ENCODE data around the gene HDAC4.

The HDAC4 gene

DNA sequence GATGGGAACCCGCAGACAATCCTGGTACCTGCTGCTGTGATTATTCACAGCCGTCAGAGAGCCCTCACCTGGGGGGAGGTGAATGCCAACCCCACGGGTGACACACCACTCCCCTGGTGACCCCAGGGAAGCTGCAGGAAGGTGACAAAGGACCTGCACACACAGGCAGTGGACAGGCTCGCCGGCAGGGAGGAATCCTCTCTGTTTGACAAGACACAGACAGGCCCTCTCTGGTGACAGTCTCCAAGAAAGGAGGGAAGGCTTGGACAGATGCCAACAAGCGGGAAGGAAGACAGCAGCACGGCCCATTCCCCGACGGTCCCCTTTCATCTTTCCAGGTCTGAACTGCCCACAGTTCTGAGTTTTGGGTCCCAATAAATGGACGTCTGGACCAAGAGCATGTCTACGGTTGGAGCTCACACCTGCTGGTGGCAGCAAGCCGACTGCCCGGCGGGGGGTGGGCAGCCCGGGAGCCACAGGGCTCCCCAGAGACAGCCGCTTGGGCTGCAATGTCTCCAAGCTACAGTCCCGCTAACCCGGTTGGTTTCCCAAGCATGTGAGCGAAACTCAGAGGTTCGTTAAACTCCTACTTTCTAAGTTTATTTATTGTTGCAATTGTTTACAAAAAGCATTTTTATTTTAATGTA lies 31.8 kb downstream of the HDAC4 start:
- no peak for DNase-seq

DNA sequence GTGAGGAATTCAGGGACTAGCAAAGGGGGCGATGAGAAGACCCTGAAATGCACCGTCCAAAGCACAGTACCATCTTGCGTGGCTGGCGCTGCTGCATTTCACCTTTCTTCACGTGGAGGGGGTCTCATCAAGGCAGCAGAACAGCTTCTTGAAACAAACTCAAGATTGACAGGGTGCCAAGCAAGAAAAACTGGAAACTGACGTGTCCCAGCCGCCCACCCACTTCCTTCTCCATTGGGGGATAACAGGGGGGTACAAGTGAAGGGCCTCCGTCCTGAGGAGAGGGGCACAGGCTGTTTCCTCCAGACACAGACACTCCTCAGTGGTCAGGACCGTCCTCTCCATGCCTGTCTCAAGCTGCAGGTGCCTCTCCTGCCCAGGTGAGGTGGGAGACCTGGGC lies 32.5 kb downstream of the HDAC4 start:
- no peak for DNase-seq

DNA sequence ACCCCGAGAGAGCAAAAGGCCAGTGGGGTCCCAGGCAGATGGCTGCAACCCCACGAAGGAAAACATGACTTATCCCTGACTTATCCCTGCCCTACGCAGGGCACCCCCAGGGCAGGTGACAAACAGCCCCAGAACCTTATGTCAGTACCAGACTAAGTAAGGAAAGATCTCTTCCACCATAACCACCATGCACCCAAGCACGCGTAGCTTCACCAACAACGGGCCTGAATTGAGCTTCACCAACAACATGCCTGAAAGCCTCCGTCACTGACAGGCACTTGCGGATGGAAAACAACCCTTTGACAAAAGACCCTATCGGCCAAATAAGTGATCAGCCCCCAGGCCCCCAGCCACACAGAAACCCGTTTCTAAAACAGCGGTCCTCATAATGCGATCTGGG lies 34.1 kb downstream of the HDAC4 start:
- DNase-seq: no peak

DNA sequence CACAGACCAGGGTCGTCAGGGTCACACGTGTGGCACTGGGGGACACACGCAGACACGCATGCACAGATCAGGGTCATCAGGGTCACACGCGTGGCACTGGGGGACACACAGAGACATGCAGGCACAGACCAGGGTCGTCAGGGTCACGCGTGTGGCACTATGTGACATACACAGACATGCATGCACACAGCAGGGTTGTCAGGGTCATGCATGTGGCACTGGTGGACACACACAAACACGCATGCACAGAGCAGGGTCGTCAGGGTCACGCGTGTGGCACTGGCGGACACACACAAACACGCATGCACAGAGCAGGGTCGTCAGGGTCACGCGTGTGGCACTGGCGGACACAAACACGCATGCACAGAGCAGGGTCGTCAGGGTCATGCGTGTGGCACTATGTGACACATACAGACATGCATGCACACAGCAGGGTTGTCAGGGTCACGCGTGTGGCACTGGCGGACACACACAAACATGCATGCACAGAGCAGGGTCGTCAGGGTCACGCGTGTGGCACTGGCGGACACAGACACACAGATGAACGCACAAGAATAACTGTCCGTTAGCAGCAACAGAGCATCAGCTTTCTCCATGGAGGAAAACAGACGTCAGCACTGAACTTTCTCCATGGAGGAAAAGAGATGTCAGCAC lies 34.9 kb downstream of the HDAC4 start:
- no peak for DNase-seq

DNA sequence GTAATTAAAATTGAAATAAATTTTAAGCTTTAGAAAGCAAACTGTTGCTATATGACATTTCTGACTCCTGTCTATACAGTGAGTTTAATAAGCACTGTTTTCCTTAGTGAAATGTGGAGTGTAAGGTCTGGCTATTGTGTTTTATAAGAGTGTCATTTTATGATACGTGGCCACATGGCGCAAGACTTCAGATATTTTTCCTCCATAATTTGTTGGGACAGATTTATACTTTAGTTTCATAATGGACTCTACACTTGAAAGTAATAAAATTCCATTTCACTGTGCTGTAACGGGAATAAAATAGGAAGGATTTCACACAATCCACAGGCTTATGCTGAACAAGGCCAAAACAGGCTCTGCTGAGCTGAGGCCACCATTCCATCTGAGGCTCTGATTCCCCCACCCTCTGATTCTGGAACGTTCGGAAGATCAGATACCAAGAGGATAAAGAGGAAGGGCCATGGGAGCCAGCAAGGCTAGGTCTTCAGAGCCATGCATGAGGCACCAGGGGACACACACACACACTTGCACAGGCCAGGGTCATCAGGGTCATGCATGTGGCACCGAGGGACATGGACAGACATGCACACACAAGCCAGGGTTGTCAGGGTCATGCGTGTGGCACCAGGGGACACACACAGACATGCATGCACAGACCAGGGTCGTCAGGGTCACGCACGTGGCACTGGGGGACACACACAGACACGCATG lies 35.6 kb downstream of the HDAC4 start:
- no peak for DNase-seq

DNA sequence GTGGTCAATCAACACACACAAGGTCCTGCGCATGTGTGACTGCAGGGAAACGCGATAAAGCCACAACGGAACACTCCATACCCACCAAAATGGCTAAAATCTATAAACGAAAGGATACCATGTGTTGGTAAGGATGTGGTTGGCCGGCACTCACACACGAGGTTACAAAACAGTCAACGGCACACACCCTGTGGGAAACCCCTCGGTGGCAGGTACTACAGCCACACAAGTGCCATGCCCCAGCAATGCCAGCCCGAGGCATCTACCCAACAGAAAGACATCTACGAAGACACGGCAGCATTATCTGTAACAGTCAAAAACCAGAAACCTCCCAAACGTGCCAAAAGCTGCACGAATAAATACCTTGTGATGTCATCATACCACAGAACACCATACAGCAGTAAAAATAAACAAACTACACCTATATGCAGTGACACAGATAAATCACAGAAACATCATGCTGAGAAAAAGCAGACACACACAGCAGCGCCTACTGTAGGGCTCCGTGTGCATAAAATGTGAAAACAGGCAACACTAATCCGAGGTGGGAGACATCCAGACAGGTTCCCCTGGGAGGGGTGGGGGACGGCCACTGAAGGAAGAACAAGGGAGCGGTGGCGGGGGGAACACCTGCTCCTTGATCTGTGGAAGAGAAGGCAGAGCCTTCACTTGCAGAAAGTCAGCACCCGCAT lies 36.7 kb downstream of the HDAC4 start:
- DNase-seq: no peak

DNA sequence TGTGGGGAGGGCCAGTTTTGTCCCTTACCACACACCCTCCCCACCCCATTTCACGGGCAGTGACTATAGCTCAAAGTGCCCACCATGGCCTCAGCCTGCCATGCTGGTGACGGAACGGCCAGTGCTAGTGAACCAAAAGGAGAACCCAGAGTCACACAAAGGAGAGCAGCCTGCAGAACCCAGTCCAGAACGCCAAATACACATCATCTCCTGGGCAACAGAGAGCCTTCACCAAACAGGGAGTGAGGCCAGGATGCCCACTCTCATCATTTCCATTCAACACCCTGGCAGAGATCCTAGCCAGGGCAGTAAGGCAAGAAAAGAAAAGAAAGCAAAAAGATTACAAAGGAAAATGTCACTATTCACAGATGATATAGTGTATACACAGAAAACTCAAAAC lies 38.3 kb downstream of the HDAC4 start:
- no peak for DNase-seq

DNA sequence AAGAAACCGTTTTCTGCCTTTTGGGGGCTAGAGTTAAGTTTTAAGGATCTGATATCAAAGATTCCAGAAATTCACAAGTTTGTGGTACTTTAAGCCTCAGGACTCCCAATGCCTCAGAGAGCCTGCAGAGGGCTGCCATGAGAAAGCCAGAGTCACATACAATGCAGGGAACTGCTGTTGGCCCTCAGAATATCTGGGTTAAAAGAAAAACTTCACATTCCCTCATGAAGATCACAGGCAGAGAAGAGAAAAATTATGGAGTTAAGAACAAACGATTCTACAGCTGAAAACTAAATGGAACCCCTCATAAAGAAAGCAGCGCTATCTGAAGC lies 39.5 kb downstream of the HDAC4 start:
- peak in 1 of 2 donors; percentile 26 for DNase-seq

DNA sequence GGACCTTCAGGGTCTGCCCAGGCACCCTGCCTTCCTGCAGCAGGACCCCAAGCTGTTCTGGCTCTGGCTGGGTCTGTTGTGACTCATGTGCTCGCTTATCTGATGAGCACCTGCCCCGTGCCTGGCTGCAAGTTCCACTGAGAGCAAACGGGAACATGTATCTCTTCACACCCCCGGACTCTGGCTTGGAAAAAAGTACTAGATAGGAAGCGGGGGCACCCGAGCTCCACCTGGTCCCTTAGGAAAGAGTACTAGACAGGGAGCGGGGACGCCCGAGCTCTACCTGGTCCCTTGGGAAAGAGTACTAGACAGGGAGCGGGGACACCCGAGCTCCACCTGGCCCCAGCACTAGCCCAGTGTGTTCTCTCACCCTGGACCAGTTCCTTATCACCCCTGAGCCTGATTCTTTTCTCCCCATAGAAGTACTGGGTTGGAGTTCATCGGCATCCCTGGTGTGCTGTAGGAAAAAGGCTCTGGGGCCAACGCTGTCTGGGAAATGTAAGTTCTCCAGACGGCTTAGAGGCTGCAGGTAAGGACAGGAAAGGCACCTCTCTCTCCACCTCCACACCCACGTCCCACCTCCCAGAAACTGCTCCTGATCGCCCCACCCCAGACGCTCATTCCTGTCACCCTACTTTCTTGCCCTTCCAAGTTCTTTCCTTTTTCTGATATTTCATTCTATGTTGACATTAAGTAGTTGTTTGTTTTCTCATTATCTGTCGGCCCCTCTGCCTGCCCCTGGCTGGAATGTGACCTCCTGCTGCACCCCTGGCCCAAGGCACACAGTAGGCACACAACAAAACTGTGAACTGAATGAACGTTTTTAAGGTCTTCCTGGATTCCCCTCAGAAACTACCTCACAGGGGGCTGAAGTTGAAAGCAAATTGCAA lies 40.2 kb downstream of the HDAC4 start:
- no peak for DNase-seq

DNA sequence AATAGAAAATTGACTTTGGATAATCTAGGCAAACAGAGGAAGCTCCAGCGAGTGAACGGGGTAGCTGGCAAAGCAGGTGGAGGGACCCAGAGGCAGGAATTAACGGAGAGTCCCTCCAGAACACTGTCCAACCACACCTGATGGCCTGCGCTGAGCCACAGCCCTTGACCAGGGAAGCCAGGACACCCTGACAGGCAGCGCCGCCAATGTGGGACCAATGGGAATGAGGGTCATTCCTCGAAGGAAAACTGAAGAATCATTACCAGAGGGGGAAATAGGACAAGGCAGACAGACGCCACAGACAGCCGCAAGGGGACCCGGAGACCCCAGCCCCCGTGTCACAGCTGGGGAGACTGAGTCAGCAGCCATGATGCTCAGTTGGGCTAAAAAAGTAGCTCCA lies 40.8 kb downstream of the HDAC4 start:
- DNase-seq: no peak

DNA sequence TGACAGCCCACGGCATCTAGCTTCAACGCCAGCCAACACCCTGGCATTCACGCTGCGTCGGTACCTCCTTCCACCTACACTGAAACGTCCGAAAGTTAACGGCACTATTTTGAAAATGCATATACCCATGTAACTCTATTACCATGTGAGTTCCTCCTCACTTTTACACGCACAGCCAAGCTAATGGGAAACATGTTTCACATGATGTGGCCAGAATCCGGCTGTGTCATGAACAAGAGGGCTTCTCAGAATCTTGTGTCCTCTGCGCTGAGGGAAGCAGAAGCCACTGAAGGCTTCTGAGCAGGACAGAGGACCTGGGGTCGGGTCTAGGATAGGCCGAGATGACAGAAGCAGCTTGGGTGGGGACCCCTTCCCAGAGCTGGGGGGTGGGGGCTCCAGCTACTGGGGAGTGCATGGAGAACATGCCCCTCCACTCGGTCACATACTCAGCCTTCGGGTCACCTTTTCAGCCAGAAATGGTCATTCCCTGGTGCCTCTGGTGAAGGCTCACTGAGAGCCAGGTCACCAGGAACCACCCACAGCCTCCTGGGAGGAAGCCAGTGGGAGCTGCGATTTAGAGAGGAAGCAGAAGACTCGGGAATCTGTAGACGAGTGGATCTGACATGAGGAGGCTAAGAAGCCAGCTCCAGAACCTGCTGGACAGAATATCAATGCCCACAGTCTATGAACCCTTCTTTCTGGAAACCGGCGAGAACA lies 41.5 kb downstream of the HDAC4 start:
- DNase-seq: no peak

DNA sequence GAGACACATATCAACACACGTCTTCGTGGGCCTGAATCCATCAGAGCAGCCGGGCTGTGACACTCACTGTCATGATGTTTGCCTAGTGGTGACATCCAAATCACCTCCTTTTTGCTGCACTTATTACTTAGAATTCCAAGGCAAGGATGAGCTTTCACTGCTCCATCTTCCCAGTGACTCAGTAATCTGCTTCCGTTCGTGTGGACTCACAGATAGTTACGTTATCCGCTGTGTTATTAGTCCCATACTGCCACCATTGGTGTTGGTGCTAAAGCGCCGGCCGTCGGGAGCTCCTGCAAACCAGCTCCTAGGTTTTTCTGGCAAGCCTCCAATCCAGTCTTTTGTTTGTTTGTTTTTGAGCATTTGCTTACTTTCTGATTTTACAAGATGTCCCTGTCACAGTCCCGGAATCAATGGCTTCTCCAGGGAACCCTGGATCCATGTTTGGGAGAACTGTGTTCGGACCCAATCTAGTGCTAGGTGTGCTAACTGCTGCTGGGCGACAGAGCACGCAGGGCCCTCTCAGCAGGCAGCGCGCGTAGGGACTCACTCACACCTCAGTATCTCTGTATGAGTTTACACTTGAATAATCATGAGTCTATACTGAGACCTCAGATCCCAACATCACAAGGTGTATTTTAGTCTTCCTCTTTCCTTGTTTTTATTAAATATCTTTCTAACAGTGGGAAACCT lies 42.6 kb downstream of the HDAC4 start:
- DNase-seq: peak in 1 of 2 donors; percentile 30

DNA sequence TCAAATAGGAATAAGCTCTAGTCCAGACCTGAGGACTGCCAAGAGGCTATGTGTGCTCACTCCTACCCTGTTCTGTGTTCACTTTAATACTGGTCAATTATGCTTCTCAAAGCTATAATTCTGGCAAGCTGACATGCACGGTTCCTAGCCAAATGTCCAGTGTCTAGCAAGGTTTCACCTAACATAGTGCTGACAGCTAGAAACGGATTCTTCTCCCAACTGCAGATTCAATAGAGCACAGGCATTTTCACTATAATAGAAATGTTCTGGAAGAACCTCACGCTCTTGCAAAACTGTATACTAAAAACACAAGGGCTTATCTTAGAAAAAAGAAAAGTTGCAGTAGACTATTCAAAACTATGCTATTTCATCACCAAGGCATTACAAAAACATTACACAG lies 45.1 kb downstream of the HDAC4 start:
- no peak for DNase-seq

DNA sequence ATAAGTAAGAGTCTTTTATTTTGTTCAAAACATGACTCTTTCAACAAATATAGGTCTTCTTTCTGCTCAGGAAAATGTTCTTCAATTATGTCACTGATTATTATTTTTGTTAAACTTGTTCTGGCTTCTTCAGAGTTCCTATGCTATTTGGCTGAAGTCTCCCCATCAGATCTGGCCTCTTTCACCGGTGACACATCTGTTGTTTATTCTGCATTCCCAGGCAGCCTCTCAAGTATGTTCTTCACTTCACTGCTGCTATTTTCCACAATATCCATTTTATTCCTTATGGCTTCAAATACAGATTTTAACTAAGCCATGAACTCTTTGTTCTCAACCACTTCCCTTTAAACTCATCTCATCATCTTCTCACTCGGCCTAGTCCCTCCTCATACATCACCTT lies 45.7 kb downstream of the HDAC4 start:
- DNase-seq: no peak

DNA sequence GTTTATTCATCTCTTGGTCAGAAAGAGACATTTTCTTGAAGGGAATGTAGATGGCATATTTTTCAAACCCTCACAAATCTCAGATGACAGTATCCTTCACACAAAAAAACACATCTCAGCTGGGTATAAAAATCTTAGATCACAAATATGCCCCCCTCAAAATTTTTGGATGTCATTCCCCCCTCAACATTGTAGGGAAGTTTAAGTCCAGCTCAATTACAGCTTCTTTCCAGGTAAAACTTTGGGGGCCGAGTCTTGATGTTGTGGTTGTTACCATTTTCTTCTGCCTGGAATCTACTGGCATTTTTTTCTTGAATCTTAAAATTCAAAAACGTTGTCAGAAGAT lies 46.1 kb downstream of the HDAC4 start:
- DNase-seq: no peak

DNA sequence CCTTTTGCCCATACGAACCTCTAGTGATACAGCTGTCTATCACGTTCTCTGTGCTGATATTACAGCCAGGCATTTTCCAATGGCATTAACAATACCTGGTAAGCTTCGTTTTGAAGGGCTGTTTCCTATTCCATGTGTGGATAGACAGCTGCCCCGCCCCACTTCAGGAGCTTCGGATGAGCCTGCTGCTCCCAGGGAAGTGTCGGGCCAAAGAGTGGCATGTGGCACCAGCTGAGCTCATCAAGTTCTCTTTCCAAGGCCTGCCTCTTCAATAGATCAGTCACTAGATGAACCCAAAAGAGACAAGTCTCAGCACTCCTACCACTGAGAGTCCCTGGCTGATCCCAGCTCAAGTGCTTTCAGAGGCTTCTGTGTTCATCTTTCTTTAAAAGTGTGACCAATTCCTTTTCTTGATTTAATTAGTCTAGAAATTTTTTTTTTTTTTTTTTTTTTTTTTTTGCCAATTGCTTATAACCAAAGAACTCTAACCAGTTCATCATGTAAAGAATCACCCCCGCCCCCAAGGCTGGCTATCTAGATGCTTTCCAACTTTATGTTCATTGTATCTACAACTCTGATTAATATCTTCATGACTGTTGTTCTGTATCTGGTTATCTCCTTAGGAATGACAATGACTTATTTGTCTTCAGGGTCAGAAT lies 46.6 kb downstream of the HDAC4 start:
- DNase-seq: no peak

DNA sequence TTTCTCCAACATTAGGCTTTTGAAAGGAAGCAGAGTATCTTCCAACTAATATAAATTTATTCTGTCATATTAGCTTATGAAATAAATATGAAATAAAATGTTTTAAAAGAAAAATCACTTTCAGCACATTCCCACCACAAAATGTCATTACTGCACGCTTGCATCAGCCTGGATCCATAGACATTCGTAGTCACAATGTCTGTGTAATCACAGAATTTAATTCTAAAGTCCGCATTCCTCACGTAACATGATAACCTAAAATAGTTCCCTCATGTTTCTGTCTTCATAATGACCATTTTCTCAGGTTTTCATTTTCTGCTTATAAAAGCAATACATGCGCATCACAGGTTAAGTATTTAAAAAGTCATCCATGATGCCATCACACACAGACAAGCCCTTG lies 47.1 kb downstream of the HDAC4 start:
- no peak for DNase-seq

DNA sequence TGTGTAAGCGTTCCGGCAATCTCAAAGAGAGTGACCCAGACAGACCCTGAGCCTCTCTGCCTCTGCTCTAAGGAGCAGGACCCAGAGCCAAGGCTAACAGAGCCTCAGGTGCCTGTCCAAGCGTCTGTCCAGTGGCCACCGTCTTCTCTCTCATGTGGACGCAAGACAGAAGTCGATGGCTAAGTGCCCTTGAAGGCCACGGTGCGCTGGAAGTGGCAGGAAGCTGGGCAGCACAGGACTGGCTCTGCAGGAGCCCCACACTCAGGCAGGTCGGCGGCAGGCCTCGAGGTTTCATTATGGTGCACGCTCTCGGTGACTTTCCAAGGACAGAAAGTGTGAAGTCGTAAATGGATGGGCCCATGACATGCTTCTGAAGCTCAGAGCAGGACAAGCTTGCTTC lies 49.1 kb downstream of the HDAC4 start:
- no peak for DNase-seq

DNA sequence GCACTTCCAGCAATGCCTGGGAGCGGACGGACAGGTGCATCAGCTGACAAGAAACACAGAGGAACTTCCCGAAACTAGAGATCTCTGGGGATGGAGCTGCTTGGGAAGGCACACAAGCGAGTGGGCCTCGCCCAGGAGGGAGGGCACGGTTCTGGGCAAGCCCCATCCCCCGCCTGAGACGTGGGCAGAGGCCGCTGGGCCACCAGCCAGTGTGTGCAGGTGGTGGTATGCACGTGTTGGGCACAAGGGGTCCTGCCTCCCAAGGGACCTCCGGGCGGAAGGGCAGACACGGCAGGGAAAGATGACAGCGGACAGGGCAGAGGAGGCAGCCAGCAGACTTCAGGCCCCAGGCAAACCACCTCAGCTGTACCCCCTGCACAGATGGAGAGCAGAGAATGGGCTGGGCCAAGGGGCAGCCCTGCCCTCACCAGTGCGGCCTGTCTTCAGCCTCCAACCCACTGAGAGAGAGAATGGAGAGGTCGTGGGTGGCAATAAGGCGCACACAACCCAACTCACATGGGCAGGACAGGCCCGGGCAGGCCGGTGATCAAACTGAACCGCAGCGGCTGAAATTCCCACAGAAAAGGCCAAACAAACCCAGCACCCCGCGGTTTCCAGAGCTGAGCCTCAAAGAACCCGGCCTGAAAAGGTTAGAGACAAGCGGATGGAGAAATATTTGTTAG lies 51.2 kb downstream of the HDAC4 start:
- no peak for DNase-seq

All from hippocampal formation (tissue), 2 donors.